Measurements from ENCODE around the gene EEIG2.
A peak's percentile ranks its signal among the peaks of the same experiment; 100 is the strongest.

EEIG2 gene

GRCh38 chr1:108551137-108551862 lies 8.6 kb upstream of the EEIG2 start:
- DNase-seq (ENCODE audit: low read depth): no peak

GRCh38 chr1:108553905-108554304 lies 6.0 kb upstream of the EEIG2 start:
- DNase-seq (ENCODE audit: low read depth): no peak

GRCh38 chr1:108554682-108555427 lies 5.0 kb upstream of the EEIG2 start:
- no peak for DNase-seq (ENCODE audit: low read depth)

- DNase-seq (ENCODE audit: low read depth): no peak
Measured at GRCh38 chr1:108556066-108556465, 3.8 kb upstream of the EEIG2 start.

GRCh38 chr1:108556499-108556898 lies 3.4 kb upstream of the EEIG2 start:
- no peak for DNase-seq (ENCODE audit: low read depth)

- DNase-seq (ENCODE audit: low read depth): no peak
Measured at GRCh38 chr1:108557296-108557695, 2.6 kb upstream of the EEIG2 start.

GRCh38 chr1:108560189-108560873 lies 431 bp downstream of the EEIG2 start:
- no peak for DNase-seq (ENCODE audit: low read depth)

- peak; percentile 21 for DNase-seq (ENCODE audit: low read depth)
Measured at GRCh38 chr1:108560874-108561459, 1.1 kb downstream of the EEIG2 start.

GRCh38 chr1:108561689-108562326 lies 1.9 kb downstream of the EEIG2 start:
- DNase-seq (ENCODE audit: low read depth): peak; percentile 73

- no peak for DNase-seq (ENCODE audit: low read depth)
Measured at GRCh38 chr1:108563808-108564207, 3.9 kb downstream of the EEIG2 start.

GRCh38 chr1:108565081-108565480 lies 5.2 kb downstream of the EEIG2 start:
- no peak for DNase-seq (ENCODE audit: low read depth)

- no peak for DNase-seq (ENCODE audit: low read depth)
Measured at GRCh38 chr1:108565512-108565911, 5.6 kb downstream of the EEIG2 start.

- no peak for DNase-seq (ENCODE audit: low read depth)
Measured at GRCh38 chr1:108568589-108568988, 8.7 kb downstream of the EEIG2 start.

GRCh38 chr1:108569097-108569728 lies 9.3 kb downstream of the EEIG2 start:
- no peak for DNase-seq (ENCODE audit: low read depth)

GRCh38 chr1:108570128-108570527 lies 10.2 kb downstream of the EEIG2 start:
- DNase-seq (ENCODE audit: low read depth): no peak

- DNase-seq (ENCODE audit: low read depth): no peak
Measured at GRCh38 chr1:108570998-108571401, 11.1 kb downstream of the EEIG2 start.

GRCh38 chr1:108572182-108572581 lies 12.3 kb downstream of the EEIG2 start:
- DNase-seq (ENCODE audit: low read depth): no peak

GRCh38 chr1:108573183-108573582 lies 13.3 kb downstream of the EEIG2 start:
- DNase-seq (ENCODE audit: low read depth): no peak

GRCh38 chr1:108574008-108574407 lies 14.1 kb downstream of the EEIG2 start:
- DNase-seq (ENCODE audit: low read depth): no peak

- no peak for DNase-seq (ENCODE audit: low read depth)
Measured at GRCh38 chr1:108575375-108575774, 15.5 kb downstream of the EEIG2 start.

- no peak for DNase-seq (ENCODE audit: low read depth)
Measured at GRCh38 chr1:108583757-108584427, 24.0 kb downstream of the EEIG2 start.

All from stimulated activated CD8-positive, alpha-beta memory T cell treated with anti-CD3 and anti-CD28 coated beads, Interleukin-4, amount 100 ng/mL, for 24 hours (primary cell).